Gastroesophageal sphincter (tissue), 3 donors: ENCODE results near the gene FAM217B.

Experiments used
- CTCF ChIP-seq, 4 experiments: fragments of 200-600 bp in 2 of 4; fragments of 450-650 bp in 2 of 4; sonication (generic) in 1 of 4; IDR thresholded peaks; one replicate each; pipeline ENCODE4 v1.5.1; 2017 to 2019; ENCODE audit warnings: antibody characterized with exemption in 4 of 4, mild to moderate bottlenecking in 2 of 4, moderate library complexity in 2 of 4
- EP300 ChIP-seq: sonication (generic); formaldehyde crosslinking; IDR thresholded peaks from one replicate; pipeline ENCODE4 v1.6.1; 2017; ENCODE audit warnings: antibody characterized with exemption, mild to moderate bottlenecking
- POLR2A ChIP-seq, 2 donors: fragments of 450-650 bp; IDR thresholded peaks; one replicate each; pipeline ENCODE4 v1.6.1; 2017; ENCODE audit warnings: antibody characterized with exemption in 2 of 2, mild to moderate bottlenecking in 2 of 2, moderate library complexity in 1 of 2
- POLR2AphosphoS5 ChIP-seq: sonication (generic); formaldehyde crosslinking; IDR thresholded peaks from one replicate; pipeline ENCODE4 v1.6.1; 2017; ENCODE audit warnings: antibody characterized with exemption

- TF ChIP-seq POLR2A (IDR thresholded peaks at IDR 0.05) (no peak), CTCF (IDR thresholded peaks at IDR 0.05) (no peak), EP300 (no peak), POLR2AphosphoS5 (no peak)
These were observed 14.5 kb downstream of the FAM217B start for GRCh38 chr20:59954718-59955117.
